Natural killer cell (primary cell): ENCODE data around the gene KRT32. TPM values are rescaled to one million over a fixed set of nuclear protein-coding genes. Genes with fewer than 3 reads are reported as not detected.

Experiments used
- ATAC-seq, 3 donors: fragments of 150-1000 bp in 2 of 3; fragments of 200-7000 bp in 1 of 3; cut with Tn5 transposase; 1 replicate in 1 of 3; 2 replicates in 2 of 3; pipeline ENCODE4 v1.10.0; 2021; ENCODE audit warnings: mild to moderate bottlenecking in 2 of 3, moderate library complexity in 2 of 3
- DNase-seq, 2 donors: peaks; one replicate each; pipeline versions ENCODE4 v3.0.0 to v3.0.0-alpha.2; 2013 to 2021; ENCODE audit warnings: mixed read lengths in 1 of 2
- H3K27ac ChIP-seq: one replicate; pipeline ENCODE4 v1.5.1; 2013; ENCODE audit warnings: mild to moderate bottlenecking, low read length
- H3K27me3 ChIP-seq: one replicate; pipeline ENCODE4 v1.6.1; 2013; ENCODE audit warnings: low read length; ENCODE audit not compliant: control insufficient read depth, insufficient read depth
- H3K36me3 ChIP-seq: one replicate; pipeline ENCODE4 v1.6.1; 2013; ENCODE audit warnings: low read length; ENCODE audit not compliant: control insufficient read depth, insufficient read depth
- H3K4me1 ChIP-seq: one replicate; pipeline ENCODE4 v1.6.1; 2013; ENCODE audit warnings: low read length; ENCODE audit not compliant: control insufficient read depth, insufficient read depth
- H3K4me3 ChIP-seq: one replicate; pipeline ENCODE4 v1.5.1; 2013; ENCODE audit warnings: low read length
- H3K9me3 ChIP-seq: one replicate; pipeline ENCODE4 v1.6.1; 2013; ENCODE audit warnings: low read length; ENCODE audit not compliant: control insufficient read depth, insufficient read depth
- H3K27ac Mint-ChIP-seq, 2 donors: one replicate each; pipeline ENCODE4 v1.8.0; 2022; ENCODE audit warnings: mild to moderate bottlenecking in 2 of 2, mixed read lengths in 2 of 2, moderate library complexity in 1 of 2
- H3K27me3 Mint-ChIP-seq, 2 donors: one replicate each; pipeline ENCODE4 v1.8.0; 2022; ENCODE audit warnings: low read depth in 2 of 2, mixed read lengths in 2 of 2
- H3K36me3 Mint-ChIP-seq: one replicate; pipeline ENCODE4 v1.8.0; 2022; ENCODE audit warnings: mixed read lengths
- H3K4me1 Mint-ChIP-seq, 2 donors: one replicate each; pipeline ENCODE4 v1.8.0; 2022; ENCODE audit warnings: mixed read lengths in 2 of 2
- H3K4me3 Mint-ChIP-seq: one replicate; pipeline ENCODE4 v1.8.0; 2022; ENCODE audit warnings: mild to moderate bottlenecking, moderate library complexity, mixed read lengths
- H3K9me3 Mint-ChIP-seq, 2 donors: one replicate each; pipeline ENCODE4 v1.8.0; 2022; ENCODE audit warnings: mixed read lengths in 2 of 2
- WGBS: methylation state at CpG from one replicate; pipeline ENCODE4 v1.1.7; 2013; ENCODE audit warnings: missing lambda C conversion rate; ENCODE audit not compliant: insufficient coverage; 5-methylcytosine and 5-hydroxymethylcytosine counted together
- intact Hi-C: fragments of 100-400 bp; cut with micrococcal nuclease; formaldehyde crosslinking; loops from one replicate; pipeline ENCODE4 v1.14.2; 2022
- total RNA-seq, 4 donors: library from RNA; stranded (reverse); fragments of 120-200 nt in 1 of 4; gene quantifications; one replicate each; pipeline versions ENCODE4 v1.2.3 to v1.2.4, GENCODE V29; 2013 to 2022
- TF ChIP-seq, protein P1 (sequence below): fragments of 200-600 bp; IDR thresholded peaks from one replicate; pipeline ENCODE4 v1.8.0; 2022; ENCODE audit warnings: antibody characterized with exemption

KRT32 gene
- total RNA-seq, 3 donors from 2014 or later (not counting 1 experiment from before 2014, with no cell fraction given) = not detected

DNA sequence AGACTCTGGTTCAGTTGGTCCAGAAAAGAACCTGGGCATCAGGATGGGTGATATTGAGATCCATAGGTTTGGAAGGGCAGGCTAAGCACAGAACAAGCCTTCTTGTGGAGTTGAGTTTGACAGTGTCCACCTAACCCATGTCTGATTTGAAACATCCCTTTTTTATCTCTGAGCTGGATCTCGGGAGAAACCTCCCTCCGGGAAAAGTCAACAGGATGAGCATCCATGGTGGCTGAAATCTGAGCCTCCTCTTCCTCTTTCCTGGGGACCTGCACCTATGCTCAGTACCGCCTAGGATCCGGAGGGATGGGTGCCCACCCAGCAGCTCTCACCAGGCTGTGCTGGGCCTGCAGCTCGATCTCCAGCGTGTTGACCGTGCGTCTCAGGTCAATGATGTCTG, 3.4 kb downstream of the KRT32 start:
- no peaks in the 10 kb centered on the region for H3K9me3 Mint-ChIP-seq
- Histone ChIP-seq H3K4me1 (no peaks in the 10 kb centered on the region), H3K27me3 (no peaks in the 10 kb centered on the region), H3K27ac (no peak overlapping the region), H3K36me3 (no peaks in the 10 kb centered on the region), H3K9me3 (no peaks in the 10 kb centered on the region), H3K4me3 (no peak overlapping the region)
- ATAC-seq (no peak), DNase-seq (no peak)
- no peaks in the 10 kb centered on the region for H3K36me3 Mint-ChIP-seq
- WGBS = 92% methylated on average over 8 of the region's 8 CpGs
- no peaks in the 10 kb centered on the region for H3K4me1 Mint-ChIP-seq
- peaks cover 10 to 17% of the 10 kb centered on the region in 2 donors for H3K27me3 Mint-ChIP-seq
- intact Hi-C loops = no loop called here
- no peak overlapping the region for H3K27ac Mint-ChIP-seq
- no peak overlapping the region for H3K4me3 Mint-ChIP-seq
- TF ChIP-seq, protein P1, sequence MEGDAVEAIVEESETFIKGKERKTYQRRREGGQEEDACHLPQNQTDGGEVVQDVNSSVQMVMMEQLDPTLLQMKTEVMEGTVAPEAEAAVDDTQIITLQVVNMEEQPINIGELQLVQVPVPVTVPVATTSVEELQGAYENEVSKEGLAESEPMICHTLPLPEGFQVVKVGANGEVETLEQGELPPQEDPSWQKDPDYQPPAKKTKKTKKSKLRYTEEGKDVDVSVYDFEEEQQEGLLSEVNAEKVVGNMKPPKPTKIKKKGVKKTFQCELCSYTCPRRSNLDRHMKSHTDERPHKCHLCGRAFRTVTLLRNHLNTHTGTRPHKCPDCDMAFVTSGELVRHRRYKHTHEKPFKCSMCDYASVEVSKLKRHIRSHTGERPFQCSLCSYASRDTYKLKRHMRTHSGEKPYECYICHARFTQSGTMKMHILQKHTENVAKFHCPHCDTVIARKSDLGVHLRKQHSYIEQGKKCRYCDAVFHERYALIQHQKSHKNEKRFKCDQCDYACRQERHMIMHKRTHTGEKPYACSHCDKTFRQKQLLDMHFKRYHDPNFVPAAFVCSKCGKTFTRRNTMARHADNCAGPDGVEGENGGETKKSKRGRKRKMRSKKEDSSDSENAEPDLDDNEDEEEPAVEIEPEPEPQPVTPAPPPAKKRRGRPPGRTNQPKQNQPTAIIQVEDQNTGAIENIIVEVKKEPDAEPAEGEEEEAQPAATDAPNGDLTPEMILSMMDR = no peak

DNA sequence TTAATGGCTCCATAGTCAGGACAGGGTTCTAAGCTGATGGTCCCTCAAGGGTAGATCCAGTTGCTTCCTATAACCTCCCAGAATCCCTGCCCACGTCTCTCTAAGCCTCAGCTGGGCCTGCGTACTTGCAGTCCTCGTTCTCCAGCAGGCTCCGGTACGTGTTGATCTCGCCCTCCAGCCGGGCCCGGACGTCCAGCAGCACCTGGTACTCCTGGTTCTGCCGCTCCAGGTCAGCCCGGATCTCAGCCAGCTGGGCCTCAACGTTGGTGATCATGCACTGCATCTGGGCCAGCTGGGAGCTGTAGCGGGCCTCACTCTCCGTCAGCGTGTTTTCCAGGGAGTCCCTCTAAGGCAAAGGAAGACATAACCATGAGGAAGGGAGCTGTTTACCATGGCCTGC, 4.5 kb downstream of the KRT32 start:
- H3K4me1 ChIP-seq = no peaks in the 10 kb centered on the region
- no peaks in the 10 kb centered on the region for H3K27me3 ChIP-seq
- TF ChIP-seq, protein P1 = no peak
- Mint-ChIP-seq H3K4me3 (no peak overlapping the region), H3K9me3 (no peaks in the 10 kb centered on the region), H3K27me3 (peaks cover 0 to 14% of the 10 kb centered on the region in 2 donors), H3K36me3 (no peaks in the 10 kb centered on the region), H3K27ac (no peak overlapping the region), H3K4me1 (no peaks in the 10 kb centered on the region)
- H3K27ac ChIP-seq = no peak overlapping the region
- ATAC-seq = no peak
- H3K9me3 ChIP-seq = no peaks in the 10 kb centered on the region
- no peak overlapping the region for H3K4me3 ChIP-seq
- no peaks in the 10 kb centered on the region for H3K36me3 ChIP-seq
- 77% methylated on average over 15 of the region's 15 CpGs for WGBS
- intact Hi-C loops = no loop called here
- DNase-seq = no peak

DNA sequence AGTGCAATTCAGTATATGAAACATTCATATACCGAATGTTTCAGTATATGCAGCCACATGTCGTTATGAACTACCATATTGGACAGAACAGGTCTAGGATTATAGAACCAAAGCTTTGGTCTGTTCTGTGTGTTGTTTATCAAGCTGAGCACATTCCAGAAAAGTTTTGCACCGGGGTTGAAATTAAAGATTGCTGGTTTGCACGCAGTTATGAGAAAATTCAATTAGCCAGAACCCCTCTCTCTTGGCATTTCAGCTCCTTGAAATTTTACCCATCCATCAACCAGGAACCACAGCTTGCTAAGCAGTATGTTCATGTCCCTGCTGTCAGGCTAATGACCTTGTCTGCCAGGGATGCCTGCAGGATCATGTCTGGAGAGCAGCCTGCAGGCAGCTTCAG, 9.5 kb downstream of the KRT32 start:
- WGBS = 84% methylated on average over 4 of the region's 4 CpGs
- no peaks in the 10 kb centered on the region for H3K9me3 ChIP-seq
- H3K36me3 Mint-ChIP-seq = no peaks in the 10 kb centered on the region

DNA sequence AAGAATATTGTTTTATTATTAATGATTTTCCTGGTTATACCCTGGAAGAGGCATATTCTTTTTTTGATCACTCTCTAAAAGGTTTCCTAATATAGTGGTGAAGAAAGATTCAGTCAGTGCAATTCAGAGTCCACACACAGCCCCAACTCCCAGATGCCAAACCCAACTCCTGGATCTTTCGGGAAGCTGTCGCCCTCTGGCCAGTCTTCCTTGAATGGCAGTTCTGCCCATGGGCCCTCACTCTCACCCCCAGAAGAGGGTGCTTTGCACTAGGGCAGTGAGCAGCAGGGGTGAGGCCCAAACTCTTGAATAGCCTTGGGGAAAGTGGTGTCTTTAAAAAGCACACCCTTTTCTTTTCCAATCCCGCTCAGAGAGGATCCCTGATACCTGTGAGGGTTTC, 11.0 kb downstream of the KRT32 start:
- no peaks in the 10 kb centered on the region for H3K36me3 Mint-ChIP-seq
- H3K4me3 Mint-ChIP-seq = no peak overlapping the region
- ATAC-seq (no peak), DNase-seq (no peak)
- no peaks in the 10 kb centered on the region for H3K36me3 ChIP-seq
- no peaks in the 10 kb centered on the region for H3K4me1 Mint-ChIP-seq
- intact Hi-C loops = no loop called here
- H3K27me3 ChIP-seq = no peaks in the 10 kb centered on the region
- peaks cover 17 to 34% of the 10 kb centered on the region in 2 donors for H3K27me3 Mint-ChIP-seq
- TF ChIP-seq, protein P1 = no peak
- WGBS = 92% methylated on average over 3 of the region's 3 CpGs
- no peaks in the 10 kb centered on the region for H3K9me3 Mint-ChIP-seq
- no peak overlapping the region for H3K27ac Mint-ChIP-seq
- H3K27ac ChIP-seq = no peak overlapping the region
- no peaks in the 10 kb centered on the region for H3K4me1 ChIP-seq
- no peak overlapping the region for H3K4me3 ChIP-seq
- no peaks in the 10 kb centered on the region for H3K9me3 ChIP-seq

More for the DNA sequence above, 9.5 kb downstream of the KRT32 start:
- Histone ChIP-seq H3K36me3 (no peaks in the 10 kb centered on the region), H3K27me3 (no peaks in the 10 kb centered on the region), H3K27ac (no peak overlapping the region), H3K4me3 (no peak overlapping the region), H3K4me1 (no peaks in the 10 kb centered on the region)
- Mint-ChIP-seq H3K27ac (no peak overlapping the region), H3K4me3 (no peak overlapping the region), H3K4me1 (no peaks in the 10 kb centered on the region), H3K9me3 (no peaks in the 10 kb centered on the region), H3K27me3 (peaks cover 16 to 19% of the 10 kb centered on the region in 2 donors)
- no peak for DNase-seq
- TF ChIP-seq, protein P1 = no peak
- ATAC-seq = no peak
- intact Hi-C loops = no loop called here
